ENCODE measurements around the gene UNG. TPM values are rescaled to one million over a fixed set of nuclear protein-coding genes. Genes with fewer than 3 reads are reported as not detected.

The UNG gene
- total RNA-seq (2022; extraction: Qiagen RNA extraction; ENCODE audit: low read depth) = 86.0 to 87.7 TPM (median 86.8 TPM) in 5 replicates

GRCh38 chr12:109097435-109098182 lies at the start of gene UNG:
UNG (plus strand) TSS chr12:109097597; CDS start chr12:109097680, 83 bp downstream.

GRCh38 chr12:109052414-109053323 lies 44.7 kb upstream of the UNG start, which contains the start of gene USP30:
USP30 (plus strand) TSS chr12:109052576; CDS start chr12:109052679, 103 bp downstream.

GRCh38 chr12:109093022-109093918 lies 4.1 kb upstream of the UNG start, which contains the start of gene ALKBH2:
ALKBH2 (minus strand) TSS chr12:109093472; CDS start chr12:109092786, 686 bp downstream.

DNA sequence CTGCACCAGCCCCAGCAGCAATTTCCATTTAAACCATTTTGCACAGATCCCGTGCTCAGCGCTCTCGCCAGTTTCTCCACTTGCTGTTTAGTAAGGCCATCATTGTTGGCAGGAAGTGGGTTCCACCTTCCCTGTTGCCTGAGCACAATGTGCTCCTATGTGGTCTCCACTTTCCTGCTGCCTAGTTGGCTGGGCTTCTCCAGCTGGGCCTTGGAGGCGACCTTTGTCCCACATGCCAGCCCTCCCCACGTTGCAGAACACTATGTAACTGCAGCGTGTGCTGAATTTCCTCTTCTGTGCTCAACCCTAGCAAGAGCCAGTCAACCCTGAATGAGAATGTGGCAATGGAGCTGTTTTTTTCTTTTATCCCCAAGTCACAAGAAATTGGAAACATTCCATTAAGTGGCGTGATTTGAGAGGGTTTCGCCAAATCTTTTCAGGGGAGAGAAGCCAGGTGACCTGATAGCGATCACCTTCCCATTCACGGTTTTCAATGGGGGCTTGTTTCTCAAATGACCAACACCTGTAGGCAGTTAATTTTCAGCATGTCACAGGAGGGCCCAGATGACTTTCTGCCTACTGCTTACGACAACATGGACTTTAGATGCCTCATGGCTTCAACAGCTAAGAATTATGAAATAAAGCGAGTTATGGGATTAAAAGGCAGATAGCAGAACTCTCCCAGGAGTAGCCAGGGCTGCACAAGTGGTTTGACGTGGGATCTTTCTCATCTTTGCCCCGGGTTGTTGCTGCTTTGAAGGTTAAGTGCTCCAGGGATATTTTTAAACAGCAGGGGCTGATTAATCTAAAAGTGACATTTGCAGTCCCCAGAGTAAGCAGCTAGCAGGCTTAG lies 18.6 kb downstream of the UNG start, which contains the start of gene ACACB:
TSS of gene ACACB (plus strand) at position 830 of the 853 bp plus-strand sequence. CDS start 22,819 bp downstream, outside the sequence.

Other genes starting within 250 kb of the UNG start
- gene SSH1, start 240.0 kb upstream of the UNG start, total RNA-seq (2022; extraction: Qiagen RNA extraction; ENCODE audit: low read depth) = 13.4 to 22.9 TPM (median 18.6 TPM) in 5 replicates
- gene DAO, start 217.5 kb upstream of the UNG start, total RNA-seq (2022; extraction: Qiagen RNA extraction; ENCODE audit: low read depth) = not detected in 5 replicates
- not detected in 5 replicates for gene SVOP, start 76.5 kb upstream of the UNG start, total RNA-seq (2022; extraction: Qiagen RNA extraction; ENCODE audit: low read depth)
- gene USP30, start 45.0 kb upstream of the UNG start, total RNA-seq (2022; extraction: Qiagen RNA extraction; ENCODE audit: low read depth) = 8.1 to 12.9 TPM (median 10.5 TPM) in 5 replicates
- 44.9 to 49.6 TPM (median 45.2 TPM) in 5 replicates for gene ALKBH2, start 4.1 kb upstream of the UNG start, total RNA-seq (2022; extraction: Qiagen RNA extraction; ENCODE audit: low read depth)
- gene ACACB, start 19.0 kb downstream of the UNG start, total RNA-seq (2022; extraction: Qiagen RNA extraction; ENCODE audit: low read depth) = 3.6 to 8.3 TPM (median 6.5 TPM) in 5 replicates
- not detected in 5 replicates for gene FOXN4, start 211.7 kb downstream of the UNG start, total RNA-seq (2022; extraction: Qiagen RNA extraction; ENCODE audit: low read depth)

All from A549 treated with RU486 at 1 μM for 4 hours (cell line).